GM21825 (cell line): Measurements from ENCODE around the gene ARSI.

Experiments used
- ATAC-seq: cut with Tn5 transposase; IDR thresholded peaks from one replicate; pipeline ENCODE4 v1.9.1; 2021; ENCODE audit warnings: mild to moderate bottlenecking, moderate library complexity; ENCODE audit not compliant: unreplicated experiment

The ARSI gene

DNA sequence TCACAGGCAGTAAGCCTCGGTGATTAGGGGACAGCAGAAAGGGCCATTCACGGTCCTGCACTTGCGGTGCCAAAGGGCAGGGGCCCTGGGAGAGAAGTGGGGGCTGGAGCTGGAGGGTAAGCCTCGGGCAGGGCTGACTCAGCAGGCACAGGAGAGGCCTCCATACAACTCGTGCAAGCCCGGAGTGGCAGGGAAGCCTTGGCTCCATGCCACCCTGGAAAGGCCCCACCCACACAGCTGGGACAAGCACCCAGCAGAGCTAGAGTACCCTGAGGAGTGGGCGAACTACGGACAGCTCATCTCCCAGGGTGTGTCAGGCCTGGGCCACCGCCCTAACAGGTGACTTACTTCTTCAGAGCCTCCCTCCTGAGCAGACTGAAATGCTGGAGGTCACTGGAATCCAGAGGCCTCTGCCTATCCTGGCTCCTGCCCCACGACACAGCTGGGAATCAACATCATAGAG lies 7.5 kb downstream of the ARSI start:
- ATAC-seq: no peak

GRCh38 chr5:150294551-150295071 lies 8.1 kb downstream of the ARSI start:
- ATAC-seq: no peak

DNA sequence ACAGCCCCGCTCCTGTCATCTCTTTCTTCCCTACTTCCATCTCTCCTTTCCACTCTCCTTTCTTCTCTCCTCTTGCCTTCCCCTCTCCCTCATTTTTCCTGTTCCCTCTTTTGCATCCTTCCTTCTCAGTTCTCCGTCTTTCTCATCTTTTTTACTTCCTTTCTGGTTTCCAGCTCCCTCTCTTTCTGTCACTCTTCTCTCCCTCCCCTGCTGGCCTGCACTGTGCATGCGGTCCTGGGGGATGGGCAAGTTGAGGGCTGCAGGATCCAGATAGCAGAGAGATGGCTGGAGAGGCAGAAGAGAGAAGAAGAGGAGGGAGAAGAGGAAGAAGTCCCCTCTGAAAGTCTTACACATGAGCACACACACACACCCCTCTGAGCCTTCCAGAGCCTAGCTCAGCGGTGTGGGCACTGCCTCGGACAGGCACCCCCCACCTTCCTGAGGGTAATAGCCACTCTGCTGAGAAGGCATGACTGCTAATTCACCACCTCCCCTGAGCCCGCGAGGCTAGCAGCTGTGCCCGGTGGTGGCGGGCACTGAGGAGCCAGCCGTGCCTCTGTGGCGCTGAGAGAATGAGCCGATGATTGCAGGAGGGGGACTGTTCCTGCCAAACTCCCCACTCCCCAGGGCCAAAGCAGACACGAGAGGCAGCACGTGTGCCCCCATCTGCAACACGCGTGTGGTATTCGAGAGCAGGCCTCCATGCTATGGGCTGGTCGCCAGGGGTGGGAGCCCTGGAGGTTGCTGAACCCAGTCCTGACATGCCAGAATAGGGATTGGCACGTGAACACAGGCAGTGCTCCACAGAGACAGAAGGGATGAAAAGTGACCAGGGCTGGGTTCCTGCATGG lies 9.4 kb downstream of the ARSI start:
- ATAC-seq: no peak

DNA sequence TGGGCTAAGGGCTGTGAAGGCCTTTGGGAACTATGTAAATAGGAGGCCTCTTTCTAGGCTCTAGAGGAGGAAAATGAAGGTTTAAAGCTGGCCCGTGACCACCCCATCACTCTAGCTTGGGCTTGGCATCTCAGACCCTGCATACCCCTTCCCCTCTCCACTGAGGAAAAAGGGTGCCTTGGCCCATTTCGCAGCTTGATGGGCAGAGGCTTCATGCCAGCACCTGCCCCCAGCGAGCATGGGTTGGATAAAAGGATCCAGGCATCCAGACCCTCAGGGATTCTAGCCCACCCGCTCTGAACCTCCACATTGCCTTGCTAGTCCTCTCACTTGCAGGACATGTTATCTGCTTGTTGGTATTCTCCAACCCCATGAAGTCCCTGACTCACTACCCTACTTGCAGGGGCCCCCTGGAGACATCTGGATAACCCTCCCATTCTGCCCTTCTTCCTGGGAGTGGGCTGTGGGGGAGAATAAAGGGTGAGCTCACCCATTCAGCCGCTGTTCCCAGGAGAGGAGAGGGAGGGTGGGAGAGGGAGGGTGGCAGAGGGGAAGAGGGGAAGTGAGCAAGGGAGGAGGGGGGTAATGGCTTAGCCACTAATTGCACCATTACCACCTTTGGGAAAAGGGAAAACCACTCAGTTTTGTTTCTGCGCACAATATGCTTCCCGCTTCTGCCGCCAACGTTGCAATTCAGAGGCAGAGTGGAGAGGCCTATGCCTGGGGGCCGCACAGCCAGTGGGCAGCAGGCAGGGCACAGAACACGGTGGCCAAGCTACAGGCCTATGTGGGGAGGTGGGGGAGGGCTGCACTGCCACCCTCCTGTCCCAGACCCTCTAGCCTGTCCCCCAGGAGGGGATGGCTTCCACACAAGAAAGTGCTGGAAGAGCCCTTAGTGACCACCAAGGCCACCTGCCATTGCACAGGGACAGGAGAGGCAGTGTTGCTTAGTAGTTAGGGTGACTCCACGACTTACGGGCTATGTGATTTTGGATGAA lies 11.0 kb downstream of the ARSI start:
- no peak for ATAC-seq

DNA sequence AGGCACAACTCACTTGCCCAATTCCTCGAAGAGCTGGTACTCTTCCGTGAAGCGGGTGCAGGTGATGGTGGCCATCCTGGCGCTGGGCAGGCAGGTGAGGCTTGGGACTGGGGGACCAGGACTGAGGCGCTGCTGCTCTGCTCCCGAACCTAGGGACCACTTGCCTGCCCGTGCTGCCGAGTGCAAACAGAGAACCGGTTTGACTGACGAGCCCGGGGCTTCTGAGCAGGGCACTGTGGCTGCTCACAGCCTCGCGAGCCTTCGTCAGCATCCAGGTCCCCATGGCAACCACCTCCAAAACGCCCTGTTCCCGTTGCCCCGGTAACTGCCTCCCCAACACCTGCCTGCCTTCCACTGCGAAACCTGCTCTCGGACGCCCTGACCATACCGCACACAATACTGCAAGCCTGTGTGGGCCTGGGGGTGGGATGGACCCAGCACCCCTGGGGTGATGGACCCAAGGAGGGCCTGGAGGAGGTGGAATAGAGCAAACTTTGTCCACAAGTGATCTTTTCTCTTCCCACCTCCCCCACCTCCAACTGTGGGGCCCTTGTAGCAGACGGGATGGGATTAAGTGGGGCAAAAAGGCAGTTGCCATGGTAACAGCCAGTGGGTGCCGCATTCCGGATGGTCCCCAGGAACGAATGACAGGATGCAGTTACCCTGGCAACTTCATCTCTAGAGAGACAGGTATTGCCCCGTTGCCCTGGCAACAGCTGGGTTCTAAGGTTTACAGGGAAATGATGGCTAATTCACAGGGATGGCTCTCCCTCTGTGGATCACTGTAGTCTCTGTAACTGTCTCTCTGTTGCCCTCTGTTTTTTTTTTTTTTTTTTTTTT lies 12.9 kb downstream of the ARSI start, which contains the start of gene CAMK2A:
Gene CAMK2A (minus strand): TSS at position 223 of the 840 bp plus-strand sequence. CDS start 148 bp downstream, at position 75.
- no peak for ATAC-seq

GRCh38 chr5:150288791-150289190 lies 13.9 kb downstream of the ARSI start:
- ATAC-seq: no peak

DNA sequence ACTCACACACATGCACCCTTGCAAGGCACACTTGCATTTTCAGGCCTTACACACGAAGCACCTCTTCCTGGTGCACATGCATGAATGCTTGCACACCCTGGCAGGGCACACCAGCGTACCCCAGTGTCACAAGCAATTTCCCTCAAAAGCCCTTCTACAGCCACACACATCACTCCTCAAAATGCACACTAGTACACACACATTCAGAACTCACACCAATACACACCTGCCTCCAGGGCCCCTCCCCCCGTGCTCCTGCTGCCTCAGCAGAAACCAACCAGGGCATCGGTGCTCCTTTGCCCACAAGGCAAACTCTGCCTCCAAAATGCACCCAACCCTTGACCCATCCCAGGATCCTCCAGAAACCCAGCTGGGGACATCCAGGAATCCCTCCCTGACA lies 14.3 kb downstream of the ARSI start:
- ATAC-seq: no peak

- no peak for ATAC-seq
Observed at GRCh38 chr5:150286820-150287219, 15.9 kb downstream of the ARSI start.

DNA sequence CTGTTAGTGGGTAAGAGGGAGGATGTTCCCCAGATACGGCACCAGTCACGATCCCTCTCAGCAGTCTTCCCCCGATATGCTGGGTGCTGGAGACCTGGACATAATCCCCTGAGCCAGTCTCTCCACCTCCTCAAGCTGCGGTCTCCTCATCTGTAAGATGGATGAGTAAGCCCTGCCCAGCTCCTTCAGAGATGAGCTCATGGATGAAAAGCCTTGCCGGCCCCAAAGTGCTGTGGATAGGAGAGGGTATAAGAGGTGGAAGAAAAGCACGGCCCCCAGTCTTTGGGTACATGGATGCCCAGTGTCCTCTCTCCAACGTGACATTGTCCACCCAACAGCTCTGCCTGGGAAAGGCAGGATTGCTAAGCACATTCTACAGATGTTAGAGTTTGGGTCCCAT lies 17.6 kb downstream of the ARSI start:
- ATAC-seq: no peak

GRCh38 chr5:150284311-150284710 lies 18.4 kb downstream of the ARSI start:
- no peak for ATAC-seq

DNA sequence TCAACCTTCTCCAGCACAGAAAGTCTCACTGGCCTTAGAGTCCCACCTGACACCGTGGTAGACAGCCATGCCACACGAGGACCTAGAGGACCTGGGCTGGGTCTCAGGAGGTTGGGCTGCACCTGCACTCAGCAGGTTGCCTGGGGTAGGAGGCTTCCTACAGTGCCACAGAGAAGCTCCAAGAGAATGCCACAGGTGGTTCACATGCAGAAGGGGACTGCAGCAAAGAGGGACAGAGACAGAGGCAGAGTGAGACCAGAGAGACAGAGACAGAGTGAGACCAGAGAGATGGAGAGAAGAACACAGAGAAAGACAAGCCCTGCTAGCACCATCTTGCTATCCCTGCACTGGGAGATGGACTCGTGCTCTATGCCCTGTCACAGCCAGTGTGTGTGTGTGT lies 18.8 kb downstream of the ARSI start:
- ATAC-seq: no peak

DNA sequence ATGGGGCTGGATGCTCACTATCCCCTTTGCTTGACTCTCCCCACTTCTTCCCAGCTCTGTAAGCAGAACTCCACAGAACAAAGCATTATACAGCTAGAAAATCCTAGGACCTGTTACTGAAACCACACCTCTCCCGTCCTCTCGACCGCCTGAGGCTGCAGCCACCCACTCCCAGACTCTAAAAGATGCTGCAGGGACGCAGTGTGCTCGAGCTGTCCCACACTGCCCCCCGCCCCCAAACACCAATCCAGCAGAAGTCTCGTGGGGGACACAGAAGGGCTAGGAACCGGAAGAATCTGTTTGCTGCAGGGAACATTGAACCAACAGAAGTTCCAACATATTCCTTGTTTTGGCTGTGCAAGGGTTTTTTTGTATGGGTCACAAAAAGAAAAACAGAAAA lies 20.7 kb downstream of the ARSI start:
- no peak for ATAC-seq

GRCh38 chr5:150279330-150280020 lies 23.2 kb downstream of the ARSI start:
- no peak for ATAC-seq

- ATAC-seq: no peak
Observed at GRCh38 chr5:150278916-150279315, 23.8 kb downstream of the ARSI start.

DNA sequence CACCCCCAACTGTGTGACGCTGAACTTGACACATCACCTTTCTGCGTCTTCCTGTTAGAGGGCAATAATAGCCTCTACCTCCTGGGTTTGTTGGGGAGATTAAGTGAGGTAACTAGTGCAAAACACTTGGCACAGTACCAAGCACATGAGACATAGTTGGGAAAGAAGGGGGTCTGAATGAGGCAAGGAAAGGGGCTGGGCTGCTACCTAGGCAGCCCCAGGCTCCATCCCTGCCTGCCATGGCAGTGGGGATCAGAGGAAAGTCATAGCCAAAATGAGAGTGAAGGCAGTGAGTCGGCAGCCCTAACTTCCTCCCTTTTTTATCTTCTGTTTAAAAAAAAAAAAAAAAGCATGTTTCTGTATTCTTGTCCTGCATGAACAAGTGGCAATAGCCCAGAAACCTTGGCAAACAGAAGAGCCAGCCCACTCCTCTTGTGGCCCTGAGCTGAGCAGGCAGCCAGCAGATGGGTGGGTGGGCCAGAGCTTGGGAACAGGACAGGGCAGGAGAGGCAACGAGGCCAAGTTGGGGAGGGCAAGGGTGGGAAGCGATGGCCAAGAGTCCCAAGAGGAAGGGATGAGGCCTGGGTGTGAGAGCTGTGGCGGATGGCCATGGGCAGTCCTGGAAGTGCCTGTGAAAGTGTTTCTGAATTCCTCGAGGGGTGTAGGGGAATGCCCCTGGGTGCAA lies 24.5 kb downstream of the ARSI start:
- ATAC-seq: no peak

DNA sequence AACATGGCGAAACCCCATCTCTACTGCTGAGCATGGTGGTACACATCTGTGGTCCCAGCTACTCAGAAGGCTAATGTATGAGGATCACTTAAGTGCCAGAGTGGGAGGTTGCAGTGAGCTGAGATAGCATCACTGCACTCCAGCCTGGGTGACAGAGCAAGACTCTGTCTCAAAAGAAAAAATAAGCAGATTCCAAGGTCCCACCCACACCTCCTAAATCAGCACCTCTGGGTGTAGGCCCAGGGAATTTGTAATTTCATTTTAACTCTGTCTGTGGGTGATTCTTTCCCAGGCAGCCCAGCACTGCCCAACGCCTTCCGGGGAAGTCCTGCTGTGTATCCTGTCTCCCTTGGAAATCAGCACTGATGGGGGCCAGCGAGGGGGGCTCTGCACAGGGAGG lies 25.7 kb downstream of the ARSI start:
- ATAC-seq: no peak

DNA sequence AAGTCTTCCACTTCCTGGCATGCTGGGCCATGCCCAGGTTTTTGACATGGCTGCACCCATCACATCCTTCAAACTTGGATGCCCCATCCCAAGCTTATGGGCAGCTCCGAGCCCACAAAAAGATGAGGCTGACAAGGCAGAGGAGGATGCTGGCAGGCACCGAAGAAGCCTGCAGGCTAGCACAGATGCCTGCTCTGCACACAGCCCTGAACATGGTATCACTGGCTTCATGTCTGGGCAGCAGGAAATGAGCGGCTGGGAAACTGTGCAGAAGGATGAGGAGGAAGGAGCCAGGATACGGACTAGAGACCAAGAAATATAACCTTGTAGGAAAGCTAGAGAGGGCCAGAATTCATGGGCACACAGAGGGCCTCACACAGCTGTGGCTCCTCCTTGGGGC lies 27.9 kb downstream of the ARSI start:
- ATAC-seq: no peak

DNA sequence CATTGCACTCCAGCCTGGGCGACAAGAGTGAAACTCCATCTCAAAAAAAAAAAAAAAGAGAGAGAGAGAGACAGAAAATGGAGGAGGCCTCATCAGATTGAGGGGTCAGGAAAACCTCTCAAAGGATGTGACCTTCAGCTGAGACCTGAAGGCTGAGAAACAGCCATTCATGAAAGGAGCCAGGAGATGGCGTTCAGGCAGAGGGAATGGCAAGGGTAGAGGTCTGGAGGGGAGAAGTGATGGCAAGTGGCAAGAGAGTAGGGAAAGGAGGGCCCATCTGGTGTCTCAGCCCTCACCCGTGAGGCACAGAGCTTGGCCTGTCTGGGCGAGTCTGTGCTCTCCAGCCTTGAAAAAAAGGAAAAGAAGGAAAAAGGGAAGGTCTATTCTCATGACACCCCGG lies 30.2 kb downstream of the ARSI start:
- no peak for ATAC-seq

- no peak for ATAC-seq
Observed at GRCh38 chr5:150271923-150272322, 30.8 kb downstream of the ARSI start.
